DMS 273 (cell line): ENCODE measurements around the gene KPNA3.
A peak's percentile ranks its signal among the peaks of the same experiment; 100 is the strongest.

Source experiments
- DNase-seq: peaks from one replicate; lab custom pipeline; 2025; ENCODE audit not compliant: unreplicated experiment; lab: John Stamatoyannopoulos, UW

KPNA3 gene

GRCh38 chr13:49681842-49682435 lies 110.5 kb downstream of the KPNA3 start:
- peak; percentile 50 for DNase-seq

- DNase-seq: peak; percentile 9
Measured at GRCh38 chr13:49679246-49679645, 113.2 kb downstream of the KPNA3 start.

GRCh38 chr13:49678191-49678914 lies 114.1 kb downstream of the KPNA3 start:
- no peak for DNase-seq

- DNase-seq: no peak
Measured at GRCh38 chr13:49676581-49677298, 115.7 kb downstream of the KPNA3 start.

GRCh38 chr13:49670828-49671227 lies 121.7 kb downstream of the KPNA3 start:
- DNase-seq: no peak

GRCh38 chr13:49669735-49670309 lies 122.7 kb downstream of the KPNA3 start:
- peak; percentile 75 for DNase-seq

GRCh38 chr13:49667773-49668172 lies 124.7 kb downstream of the KPNA3 start:
- DNase-seq: peak; percentile 17

GRCh38 chr13:49664606-49665005 lies 127.9 kb downstream of the KPNA3 start:
- no peak for DNase-seq

GRCh38 chr13:49657241-49657641 lies 135.2 kb downstream of the KPNA3 start:
- no peak for DNase-seq

- DNase-seq: no peak
Measured at GRCh38 chr13:49655906-49656305, 136.6 kb downstream of the KPNA3 start.

GRCh38 chr13:49654011-49654410 lies 138.5 kb downstream of the KPNA3 start:
- no peak for DNase-seq

GRCh38 chr13:49653478-49653877 lies 139.0 kb downstream of the KPNA3 start:
- no peak for DNase-seq

- peak; percentile 73 for DNase-seq
Measured at GRCh38 chr13:49652355-49653305, 139.9 kb downstream of the KPNA3 start.

- DNase-seq: no peak
Measured at GRCh38 chr13:49651570-49652354, 140.7 kb downstream of the KPNA3 start.

- DNase-seq: no peak
Measured at GRCh38 chr13:49649963-49650312, 142.5 kb downstream of the KPNA3 start.
